Testis (tissue), 2 donors: ENCODE data around the gene TRMT11.

ENCODE experiments used
- POLR2A ChIP-seq: fragments of 450-650 bp; IDR thresholded peaks from one replicate; pipeline ENCODE4 v1.6.1; 2017; ENCODE audit warnings: antibody characterized with exemption, mild to moderate bottlenecking, moderate library complexity
- TF ChIP-seq, protein P1 (sequence below), 3 experiments: fragments of 450-650 bp in 2 of 3; fragments of 200-600 bp in 1 of 3; sonication (generic) in 1 of 3; IDR thresholded peaks; one replicate each; pipeline ENCODE4 v1.5.1; 2016 to 2019; ENCODE audit warnings: antibody characterized with exemption in 3 of 3, mild to moderate bottlenecking in 2 of 3, moderate library complexity in 1 of 3

DNA sequence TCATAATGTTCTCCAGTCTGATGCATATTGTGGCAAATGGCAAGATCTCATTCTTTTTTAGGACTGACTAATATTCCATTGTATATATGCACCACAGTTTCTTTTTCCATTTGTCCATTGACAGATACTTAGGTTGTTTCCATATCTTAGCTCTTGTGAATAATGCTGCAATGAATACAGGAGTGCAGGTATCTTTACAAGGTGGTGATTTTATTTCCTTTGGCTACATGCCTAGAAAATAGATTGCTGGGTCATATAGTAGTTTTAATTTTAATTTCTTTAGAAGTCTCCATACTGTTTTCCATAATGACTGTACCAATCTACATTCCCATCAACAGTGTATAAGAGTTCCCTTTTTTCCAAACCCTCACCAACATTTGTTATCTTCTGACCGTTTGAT is 97.5 kb downstream of the TRMT11 start:
- TF ChIP-seq, protein P1, sequence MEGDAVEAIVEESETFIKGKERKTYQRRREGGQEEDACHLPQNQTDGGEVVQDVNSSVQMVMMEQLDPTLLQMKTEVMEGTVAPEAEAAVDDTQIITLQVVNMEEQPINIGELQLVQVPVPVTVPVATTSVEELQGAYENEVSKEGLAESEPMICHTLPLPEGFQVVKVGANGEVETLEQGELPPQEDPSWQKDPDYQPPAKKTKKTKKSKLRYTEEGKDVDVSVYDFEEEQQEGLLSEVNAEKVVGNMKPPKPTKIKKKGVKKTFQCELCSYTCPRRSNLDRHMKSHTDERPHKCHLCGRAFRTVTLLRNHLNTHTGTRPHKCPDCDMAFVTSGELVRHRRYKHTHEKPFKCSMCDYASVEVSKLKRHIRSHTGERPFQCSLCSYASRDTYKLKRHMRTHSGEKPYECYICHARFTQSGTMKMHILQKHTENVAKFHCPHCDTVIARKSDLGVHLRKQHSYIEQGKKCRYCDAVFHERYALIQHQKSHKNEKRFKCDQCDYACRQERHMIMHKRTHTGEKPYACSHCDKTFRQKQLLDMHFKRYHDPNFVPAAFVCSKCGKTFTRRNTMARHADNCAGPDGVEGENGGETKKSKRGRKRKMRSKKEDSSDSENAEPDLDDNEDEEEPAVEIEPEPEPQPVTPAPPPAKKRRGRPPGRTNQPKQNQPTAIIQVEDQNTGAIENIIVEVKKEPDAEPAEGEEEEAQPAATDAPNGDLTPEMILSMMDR (IDR thresholded peaks at IDR 0.05) = no peak
- TF ChIP-seq POLR2A = no peak
